Measurements from ENCODE around the gene STK33.

STK33 gene

DNA sequence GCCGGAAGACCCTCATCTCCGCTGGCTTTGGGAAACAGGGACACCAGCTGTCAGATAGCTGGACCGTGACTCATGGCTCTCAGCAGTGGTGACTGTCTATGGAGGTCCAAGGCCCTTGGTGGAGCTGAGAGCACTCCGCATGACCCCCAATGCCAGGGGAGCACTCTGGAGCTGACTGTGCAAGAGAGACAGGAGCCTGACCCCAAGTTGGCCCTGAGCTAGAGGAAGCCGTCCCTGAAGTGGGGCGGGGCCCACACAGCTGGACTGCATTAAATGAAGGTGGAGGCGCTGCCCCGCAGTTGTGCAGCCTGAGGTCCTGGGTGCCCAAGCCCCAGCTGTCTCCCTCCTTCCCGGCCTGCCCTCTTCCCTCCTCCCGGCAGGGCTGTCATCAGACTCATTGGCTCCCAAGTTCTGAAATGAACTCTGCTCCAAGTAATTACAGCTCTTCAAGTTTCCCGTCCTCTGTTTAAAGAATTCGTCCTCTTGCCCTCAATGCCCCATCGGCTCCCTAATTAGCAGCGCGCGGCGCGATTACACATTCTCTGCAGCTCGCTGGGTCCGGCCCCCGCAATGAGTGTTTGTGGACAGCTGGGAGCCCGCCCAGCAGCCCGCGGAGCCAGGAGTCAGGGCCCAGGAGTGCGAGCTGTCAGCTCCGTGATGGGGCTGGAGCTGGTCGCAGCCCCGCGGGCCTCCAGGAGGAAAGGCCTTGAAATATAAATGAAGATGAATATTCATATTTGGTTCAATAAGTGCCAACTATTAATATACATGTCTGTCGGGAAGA lies 237.1 kb downstream of the STK33 start:
- peaks cover 0 to 5% of the 10 kb centered on the region in 2 donors for H3K4me1 Mint-ChIP-seq (ENCODE audit: low read depth in 2 of 2)
- ATAC-seq (replicated peaks) (no peak), DNase-seq (no peak)
- H3K36me3 Mint-ChIP-seq (ENCODE audit: insufficient read depth), result peaks cover 3% of the 10 kb centered on the region
- peaks cover 24 to 41% of the 10 kb centered on the region in 2 donors for H3K27me3 Mint-ChIP-seq
- H3K4me3 Mint-ChIP-seq, result no peak overlapping the region
- no peaks in the 10 kb centered on the region for H3K9me3 Mint-ChIP-seq
- H3K27ac Mint-ChIP-seq, result no peak overlapping the region

DNA sequence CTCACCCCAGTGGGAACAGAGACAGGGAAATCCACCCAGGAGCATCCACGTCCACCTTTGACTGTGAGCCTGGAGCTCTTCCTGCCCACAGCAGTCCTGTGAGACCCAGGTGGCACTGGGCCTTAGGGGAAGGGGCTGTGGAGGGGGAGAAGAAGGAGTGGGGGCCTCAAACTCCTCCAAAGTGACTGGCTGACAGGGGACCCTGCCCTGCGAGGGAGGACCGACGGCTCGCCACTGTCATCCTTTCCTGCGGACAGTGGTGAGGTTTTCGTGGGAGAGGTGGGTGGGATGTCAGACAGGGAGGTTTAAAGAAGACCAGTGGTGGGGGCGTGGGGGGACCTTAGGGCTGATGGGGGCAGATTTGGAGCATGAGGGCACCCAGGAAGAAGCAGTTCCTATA lies 237.8 kb downstream of the STK33 start:
- peaks cover 21 to 48% of the 10 kb centered on the region in 2 donors for H3K27me3 Mint-ChIP-seq
- no peak overlapping the region for H3K27ac Mint-ChIP-seq
- H3K4me1 Mint-ChIP-seq (ENCODE audit: low read depth in 2 of 2), result peaks cover 0 to 5% of the 10 kb centered on the region in 2 donors
- ATAC-seq (replicated peaks), result no peak
- H3K9me3 Mint-ChIP-seq, result no peaks in the 10 kb centered on the region
- no peak overlapping the region for H3K4me3 Mint-ChIP-seq
- H3K36me3 Mint-ChIP-seq (ENCODE audit: insufficient read depth), result peaks cover 3% of the 10 kb centered on the region
- DNase-seq, result no peak

DNA sequence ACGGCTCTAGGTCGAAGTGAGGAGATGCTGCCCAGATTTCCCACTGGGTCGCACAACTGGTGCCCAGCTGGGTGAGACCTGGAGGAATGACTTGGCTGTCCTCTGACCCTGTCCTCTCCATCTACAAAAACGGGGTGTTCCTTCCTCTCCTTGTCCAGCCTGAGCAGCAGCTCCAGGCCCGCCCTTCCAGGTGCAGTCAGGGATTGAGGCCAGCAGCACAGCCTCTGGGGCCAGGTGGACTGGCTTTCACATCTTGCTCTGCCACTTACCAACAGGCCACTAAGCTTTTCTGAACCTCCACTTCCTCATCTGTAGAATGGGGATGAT lies 238.6 kb downstream of the STK33 start:
- H3K36me3 Mint-ChIP-seq (ENCODE audit: insufficient read depth), result peaks cover 3% of the 10 kb centered on the region
- H3K27me3 Mint-ChIP-seq, result peaks cover 29 to 57% of the 10 kb centered on the region in 2 donors
- no peaks in the 10 kb centered on the region for H3K9me3 Mint-ChIP-seq
- H3K4me1 Mint-ChIP-seq (ENCODE audit: low read depth in 2 of 2), result peaks cover 0 to 5% of the 10 kb centered on the region in 2 donors
- no peak for DNase-seq
- H3K27ac Mint-ChIP-seq, result no peak overlapping the region
- no peak for ATAC-seq (replicated peaks)
- no peak overlapping the region for H3K4me3 Mint-ChIP-seq

DNA sequence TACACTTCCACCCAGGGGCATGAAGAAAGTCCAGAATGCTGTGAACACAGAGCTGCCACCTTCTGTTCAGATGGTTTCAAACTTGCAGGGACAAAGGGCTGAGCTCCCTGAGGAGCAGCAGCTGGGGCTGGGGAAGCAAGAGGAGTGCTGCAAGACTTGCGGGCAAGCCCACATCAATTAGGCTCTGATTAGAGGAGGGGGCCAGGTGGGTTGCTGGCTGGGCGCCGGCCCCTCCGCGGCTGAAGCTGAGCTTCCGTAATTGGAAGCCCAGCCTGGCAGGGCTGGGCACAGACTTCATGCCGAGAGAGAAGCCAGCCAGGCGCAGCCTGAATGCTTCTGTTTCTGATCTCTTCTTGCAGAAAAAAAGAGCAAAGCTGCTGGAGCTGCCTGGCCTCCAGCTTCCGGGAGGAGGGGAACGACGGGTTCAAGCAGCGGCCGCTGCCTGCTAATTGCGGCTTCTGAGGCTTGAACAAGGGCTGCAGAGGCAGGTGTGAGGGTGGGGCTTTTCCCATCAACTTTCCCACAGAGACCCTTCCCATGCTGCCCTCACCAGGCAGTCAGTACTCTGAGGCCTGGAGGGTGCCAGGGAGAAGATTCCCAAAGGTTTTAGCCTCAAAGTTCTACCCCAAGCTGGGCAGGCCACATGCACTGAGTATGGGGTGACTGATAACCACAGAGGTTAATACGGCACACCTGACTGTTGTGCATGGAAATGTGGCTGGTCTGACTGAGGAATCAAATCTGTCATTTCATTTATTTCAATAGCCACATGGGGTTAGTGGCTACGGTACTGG lies 239.2 kb downstream of the STK33 start:
- Mint-ChIP-seq H3K9me3 (no peaks in the 10 kb centered on the region), H3K4me1 (ENCODE audit: low read depth in 2 of 2) (peaks cover 0 to 5% of the 10 kb centered on the region in 2 donors), H3K4me3 (no peak overlapping the region), H3K27ac (no peak overlapping the region), H3K36me3 (ENCODE audit: insufficient read depth) (peaks cover 3% of the 10 kb centered on the region), H3K27me3 (peaks cover 30 to 62% of the 10 kb centered on the region in 2 donors)
- ATAC-seq (replicated peaks) (no peak), DNase-seq (no peak)

DNA sequence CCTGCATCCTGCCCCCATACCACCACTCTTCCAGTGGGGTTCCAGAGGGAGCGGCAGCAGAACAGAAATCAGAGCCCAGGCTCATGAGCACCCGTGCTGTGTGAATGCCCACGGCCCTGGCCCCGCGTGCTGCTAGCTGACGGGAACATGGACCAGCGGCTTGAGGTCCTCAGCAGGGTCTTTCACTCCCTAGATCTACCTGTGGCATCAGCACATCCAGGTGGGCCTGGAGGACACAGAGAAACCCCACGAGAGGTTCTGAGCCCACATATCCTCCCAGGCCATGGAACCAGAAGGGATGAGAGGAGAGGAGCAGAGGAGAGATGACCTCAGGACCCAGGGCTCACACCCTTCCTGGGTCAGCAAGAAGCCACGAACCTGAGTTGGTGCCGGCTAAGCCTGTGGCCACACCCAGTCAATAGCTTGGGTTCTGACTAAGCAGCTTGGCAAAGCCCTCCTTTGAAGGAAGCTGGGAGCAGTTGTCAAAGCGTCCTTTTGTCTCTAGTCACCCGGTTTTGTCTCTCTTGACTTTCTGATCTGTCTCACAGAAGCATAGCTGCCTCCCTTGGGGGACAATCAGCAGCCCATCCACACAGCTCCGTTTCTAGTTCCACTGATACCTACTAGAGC lies 241.0 kb downstream of the STK33 start:
- ATAC-seq (replicated peaks) (no peak), DNase-seq (no peak)
- peaks cover 30 to 67% of the 10 kb centered on the region in 2 donors for H3K27me3 Mint-ChIP-seq
- H3K4me1 Mint-ChIP-seq (ENCODE audit: low read depth in 2 of 2), result peaks cover 0 to 5% of the 10 kb centered on the region in 2 donors
- H3K4me3 Mint-ChIP-seq, result no peak overlapping the region
- H3K36me3 Mint-ChIP-seq (ENCODE audit: insufficient read depth), result peaks cover 3% of the 10 kb centered on the region
- no peaks in the 10 kb centered on the region for H3K9me3 Mint-ChIP-seq
- H3K27ac Mint-ChIP-seq, result no peak overlapping the region

DNA sequence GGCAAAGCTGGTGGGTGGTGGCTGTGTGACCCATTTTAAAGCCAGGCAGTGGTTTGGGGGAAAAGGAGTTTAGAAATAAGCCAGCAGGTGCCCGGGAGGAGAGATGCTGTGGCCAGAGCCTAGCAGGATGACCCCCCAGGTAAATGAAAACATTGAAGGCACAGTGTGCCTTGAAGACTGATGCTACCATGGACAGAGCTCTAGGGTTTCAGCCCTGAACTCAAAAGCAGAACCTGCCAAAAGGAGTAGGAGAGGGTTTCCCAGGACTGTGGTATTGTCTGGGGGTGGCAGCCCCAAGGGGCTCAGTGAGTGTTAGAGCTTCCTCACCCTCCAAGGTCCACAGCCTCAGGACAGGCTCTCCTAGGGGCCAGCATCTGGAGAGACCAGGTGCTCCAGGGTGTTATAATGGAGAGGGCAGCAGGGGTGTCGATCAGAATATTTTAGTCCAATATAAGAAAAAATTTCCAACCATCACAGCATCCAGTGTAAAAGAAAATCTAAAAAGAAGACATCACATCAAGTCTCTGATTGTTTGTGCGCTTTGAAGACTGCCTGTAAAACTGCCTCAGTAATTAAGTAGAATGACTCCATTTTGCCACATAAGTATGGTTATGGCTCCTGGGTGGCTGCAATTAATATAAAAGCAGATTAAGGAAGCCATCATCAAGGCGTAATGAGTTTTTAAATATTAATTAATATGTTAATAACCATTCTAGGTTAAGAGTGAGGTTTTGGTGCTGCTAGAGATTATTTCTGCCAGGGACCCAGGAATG lies 241.7 kb downstream of the STK33 start:
- Mint-ChIP-seq H3K27me3 (peaks cover 30 to 66% of the 10 kb centered on the region in 2 donors), H3K4me3 (no peak overlapping the region), H3K36me3 (ENCODE audit: insufficient read depth) (peaks cover 3% of the 10 kb centered on the region), H3K9me3 (no peaks in the 10 kb centered on the region), H3K4me1 (ENCODE audit: low read depth in 2 of 2) (peaks cover 0 to 5% of the 10 kb centered on the region in 2 donors), H3K27ac (no peak overlapping the region)
- DNase-seq (no peak), ATAC-seq (replicated peaks) (no peak)

DNA sequence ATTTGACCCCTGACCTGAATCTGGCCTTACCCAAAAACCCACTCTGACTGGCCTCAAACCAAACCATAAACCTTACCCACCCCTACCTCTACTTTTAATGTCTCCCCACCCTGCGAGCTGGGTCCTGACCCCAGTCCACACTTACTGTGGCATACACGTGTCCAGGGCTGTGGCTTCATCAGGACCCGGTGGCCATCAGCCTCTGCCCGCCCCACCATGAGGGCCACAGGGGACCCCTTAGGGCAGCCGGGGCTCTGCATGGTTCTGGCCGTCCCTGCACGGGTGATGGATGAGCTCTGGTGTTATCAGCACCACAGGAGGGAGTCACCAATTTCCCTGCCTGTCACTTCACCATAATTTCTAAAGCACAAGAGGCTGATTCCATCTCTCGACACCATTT lies 242.8 kb downstream of the STK33 start:
- Mint-ChIP-seq H3K27ac (peak overlapping the region in 1 of 2 donors; percentile 29), H3K9me3 (no peaks in the 10 kb centered on the region), H3K4me3 (no peak overlapping the region), H3K36me3 (ENCODE audit: insufficient read depth) (peaks cover 3% of the 10 kb centered on the region), H3K27me3 (peaks cover 30 to 59% of the 10 kb centered on the region in 2 donors), H3K4me1 (ENCODE audit: low read depth in 2 of 2) (peaks cover 0 to 5% of the 10 kb centered on the region in 2 donors)
- ATAC-seq (replicated peaks) (no peak), DNase-seq (no peak)

DNA sequence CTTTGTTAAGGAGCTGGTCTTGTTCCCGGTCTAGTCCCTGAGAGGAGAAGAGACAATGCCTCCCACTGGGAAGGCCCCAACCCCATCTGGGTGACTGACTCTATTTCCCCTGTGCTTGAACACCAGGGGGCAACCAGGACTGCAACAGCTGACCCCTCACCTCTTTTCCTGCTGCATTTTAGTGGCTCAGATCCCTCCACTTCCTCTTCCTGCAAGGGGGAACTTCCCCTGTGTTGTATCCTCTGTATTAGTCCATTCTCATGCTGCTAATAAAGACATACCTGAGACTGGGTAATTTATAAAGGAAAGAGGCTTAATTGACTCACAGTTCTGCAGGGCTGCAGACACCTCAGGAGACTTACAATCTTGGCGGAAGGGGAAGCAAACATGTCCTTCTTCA lies 246.1 kb downstream of the STK33 start:
- DNase-seq (no peak), ATAC-seq (replicated peaks) (no peak)
- no peaks in the 10 kb centered on the region for H3K36me3 Mint-ChIP-seq (ENCODE audit: insufficient read depth)
- no peak overlapping the region for H3K4me3 Mint-ChIP-seq
- peaks cover 0 to 5% of the 10 kb centered on the region in 2 donors for H3K4me1 Mint-ChIP-seq (ENCODE audit: low read depth in 2 of 2)
- peaks cover 11 to 40% of the 10 kb centered on the region in 2 donors for H3K27me3 Mint-ChIP-seq
- H3K27ac Mint-ChIP-seq, result no peak overlapping the region
- no peaks in the 10 kb centered on the region for H3K9me3 Mint-ChIP-seq

DNA sequence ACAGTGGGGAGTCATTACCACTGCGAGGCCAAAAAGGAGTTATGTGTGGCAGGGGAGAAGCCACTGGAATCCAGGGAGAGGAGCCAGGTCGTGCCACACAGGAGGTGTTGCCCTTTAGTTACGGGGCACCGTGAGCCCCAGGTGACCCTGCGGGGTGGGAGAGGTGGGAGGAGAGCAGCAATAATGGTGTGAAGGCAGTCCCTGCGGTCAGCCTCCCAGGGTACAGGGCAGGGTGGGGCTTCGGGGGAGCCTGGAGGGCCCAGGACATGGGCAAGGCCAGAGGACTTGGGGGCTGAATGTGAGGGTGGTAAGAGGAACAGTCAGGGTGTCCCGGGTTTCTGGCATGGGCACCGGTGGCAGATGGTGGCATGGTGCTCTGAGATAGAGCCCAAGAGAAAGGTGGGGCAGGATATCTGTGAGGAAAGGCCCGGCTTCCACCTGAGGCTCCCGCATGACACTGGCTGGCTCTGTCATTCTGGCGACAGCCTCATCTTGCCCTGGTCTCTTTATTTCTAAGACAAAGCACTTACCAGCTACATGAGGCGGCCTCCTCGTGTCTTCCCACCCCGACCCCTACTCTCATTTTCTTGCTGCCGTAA lies 247.8 kb downstream of the STK33 start:
- no peak for ATAC-seq (replicated peaks)
- H3K27ac Mint-ChIP-seq, result no peak overlapping the region
- peaks cover 3% of the 10 kb centered on the region for H3K36me3 Mint-ChIP-seq (ENCODE audit: insufficient read depth)
- H3K27me3 Mint-ChIP-seq, result peaks cover 16 to 47% of the 10 kb centered on the region in 2 donors
- no peak for DNase-seq
- peaks cover 0 to 6% of the 10 kb centered on the region in 2 donors for H3K4me1 Mint-ChIP-seq (ENCODE audit: low read depth in 2 of 2)
- H3K9me3 Mint-ChIP-seq, result no peaks in the 10 kb centered on the region
- H3K4me3 Mint-ChIP-seq, result no peak overlapping the region

DNA sequence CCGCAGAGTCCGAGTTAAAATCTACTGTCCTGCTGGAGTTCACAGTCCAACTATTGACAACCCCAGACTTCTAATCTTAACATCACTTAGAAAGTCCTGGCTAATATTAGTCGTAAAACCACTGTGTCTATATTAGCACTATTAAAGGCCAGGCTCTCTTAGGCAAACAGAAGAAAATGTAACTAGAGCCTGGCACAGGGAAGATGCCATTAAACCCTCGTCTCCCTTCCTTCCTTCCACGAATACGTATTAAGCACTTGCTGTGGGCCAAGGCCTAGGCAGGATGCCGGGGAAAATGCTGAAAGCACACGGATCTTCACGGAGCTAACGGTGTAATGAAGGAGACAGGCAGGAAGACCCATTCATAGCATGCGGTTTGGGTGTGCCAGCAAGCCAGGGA lies 248.8 kb downstream of the STK33 start:
- Mint-ChIP-seq H3K27me3 (peaks cover 8 to 40% of the 10 kb centered on the region in 2 donors), H3K36me3 (ENCODE audit: insufficient read depth) (peaks cover 3% of the 10 kb centered on the region), H3K4me3 (no peak overlapping the region)

DNA sequence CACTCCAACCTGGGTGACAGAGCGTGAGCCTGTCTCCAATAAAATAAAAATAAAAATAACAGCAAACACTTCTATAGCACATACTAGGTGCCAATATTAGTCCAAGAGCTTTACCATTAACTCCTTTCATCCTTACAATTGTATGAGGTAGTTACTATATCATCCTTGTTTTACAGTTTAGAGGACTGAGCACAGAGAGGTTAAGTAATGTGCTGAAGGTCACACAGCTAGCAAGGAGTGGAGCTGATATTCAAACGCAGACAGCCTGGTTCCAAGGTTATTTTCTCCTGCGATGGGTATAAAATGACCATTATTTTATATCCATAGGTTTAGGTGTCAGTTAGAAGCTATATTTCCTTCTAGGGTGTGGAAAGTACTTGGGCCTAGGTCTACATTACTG lies 249.7 kb downstream of the STK33 start:
- peaks cover 8 to 40% of the 10 kb centered on the region in 2 donors for H3K27me3 Mint-ChIP-seq
- H3K4me3 Mint-ChIP-seq, result no peak overlapping the region
- DNase-seq, result no peak
- ATAC-seq (replicated peaks), result no peak
- H3K9me3 Mint-ChIP-seq, result no peaks in the 10 kb centered on the region
- peaks cover 0 to 6% of the 10 kb centered on the region in 2 donors for H3K4me1 Mint-ChIP-seq (ENCODE audit: low read depth in 2 of 2)
- peaks cover 3% of the 10 kb centered on the region for H3K36me3 Mint-ChIP-seq (ENCODE audit: insufficient read depth)
- no peak overlapping the region for H3K27ac Mint-ChIP-seq

More for the DNA sequence above, 248.8 kb downstream of the STK33 start:
- H3K4me1 Mint-ChIP-seq (ENCODE audit: low read depth in 2 of 2), result peaks cover 0 to 6% of the 10 kb centered on the region in 2 donors
- H3K27ac Mint-ChIP-seq, result no peak overlapping the region
- no peaks in the 10 kb centered on the region for H3K9me3 Mint-ChIP-seq
- no peak for DNase-seq
- ATAC-seq (replicated peaks), result no peak

DNA sequence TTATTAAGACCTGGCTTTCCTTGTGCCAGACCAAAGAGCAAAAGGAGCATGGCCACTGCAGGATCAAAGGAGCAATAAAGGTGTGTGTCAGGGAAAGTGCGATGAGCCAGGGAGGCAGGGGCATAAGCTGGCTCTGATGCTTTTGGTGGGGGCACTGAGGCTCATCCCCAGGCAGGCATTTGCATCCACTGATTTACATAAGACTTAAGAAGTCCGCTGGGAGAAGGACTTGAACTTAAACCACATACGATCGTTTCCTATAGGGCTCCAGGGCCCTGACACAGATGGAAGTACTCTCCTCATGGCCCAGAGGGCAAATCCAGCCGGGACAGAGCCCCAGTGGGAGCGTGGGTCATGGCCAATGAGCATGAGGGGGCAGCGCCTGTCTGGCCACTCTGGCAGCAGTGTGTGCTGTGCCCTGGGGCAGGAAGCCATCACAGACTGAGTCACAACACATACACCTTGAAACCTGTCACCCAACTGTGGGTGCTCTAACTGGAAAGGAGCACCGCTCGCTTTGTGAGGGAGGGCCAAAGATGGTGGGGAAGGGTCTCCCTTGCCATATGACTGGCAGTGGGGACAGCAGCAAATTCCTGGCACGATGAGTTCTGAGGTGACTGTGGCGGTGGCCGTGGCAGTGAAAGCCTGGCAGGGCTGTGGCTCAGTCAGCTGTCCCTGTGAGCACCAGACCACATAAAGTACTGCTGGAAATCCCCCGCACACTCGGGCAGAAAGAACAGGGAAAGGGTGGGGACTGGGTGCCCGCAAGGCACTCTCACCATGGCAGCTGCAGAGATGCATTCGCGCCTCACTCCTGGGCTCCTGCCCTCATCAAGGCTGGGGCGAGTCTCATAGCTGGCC lies 251.0 kb downstream of the STK33 start:
- Mint-ChIP-seq H3K27ac (no peak overlapping the region), H3K27me3 (peaks cover 8 to 50% of the 10 kb centered on the region in 2 donors), H3K36me3 (ENCODE audit: insufficient read depth) (peaks cover 3% of the 10 kb centered on the region), H3K9me3 (no peaks in the 10 kb centered on the region), H3K4me1 (ENCODE audit: low read depth in 2 of 2) (peaks cover 0 to 6% of the 10 kb centered on the region in 2 donors), H3K4me3 (no peak overlapping the region)
- ATAC-seq (replicated peaks) (no peak), DNase-seq (no peak)
